Stimulated activated effector memory CD8-positive, alpha-beta T cell treated with anti-CD3 and anti-CD28 coated beads, Interleukin-12 subunit alpha, Interleukin-12 subunit beta, amount 100 ng/mL, for 72 hours (primary cell): ENCODE results near the gene AGAP9.
"Not testable (repeated sequence)": the region's sequence is repeated elsewhere in the genome, so short reads cannot be mapped to it uniquely, and the experiment has no call there.

ENCODE experiments used
- ATAC-seq: fragments of 150-1000 bp; cut with Tn5 transposase; 2 replicates; pipeline ENCODE4 v1.10.0; 2021
- DNase-seq, 2 donors: peaks; one replicate each; pipeline ENCODE4 v3.0.0; 2021 to 2022; ENCODE audit warnings: low spot score in 2 of 2
- H3K27ac Mint-ChIP-seq: one replicate; pipeline ENCODE4 v1.8.0; 2022; ENCODE audit warnings: mild to moderate bottlenecking, mixed read lengths
- H3K36me3 Mint-ChIP-seq: one replicate; pipeline ENCODE4 v1.8.0; 2022; ENCODE audit warnings: mild to moderate bottlenecking, mixed read lengths
- H3K4me1 Mint-ChIP-seq: one replicate; pipeline ENCODE4 v1.8.0; 2022; ENCODE audit warnings: mixed read lengths
- H3K4me3 Mint-ChIP-seq: one replicate; pipeline ENCODE4 v1.8.0; 2022; ENCODE audit warnings: mild to moderate bottlenecking, mixed read lengths
- H3K9me3 Mint-ChIP-seq: one replicate; pipeline ENCODE4 v1.8.0; 2022; ENCODE audit warnings: mixed read lengths

AGAP9 gene

DNA sequence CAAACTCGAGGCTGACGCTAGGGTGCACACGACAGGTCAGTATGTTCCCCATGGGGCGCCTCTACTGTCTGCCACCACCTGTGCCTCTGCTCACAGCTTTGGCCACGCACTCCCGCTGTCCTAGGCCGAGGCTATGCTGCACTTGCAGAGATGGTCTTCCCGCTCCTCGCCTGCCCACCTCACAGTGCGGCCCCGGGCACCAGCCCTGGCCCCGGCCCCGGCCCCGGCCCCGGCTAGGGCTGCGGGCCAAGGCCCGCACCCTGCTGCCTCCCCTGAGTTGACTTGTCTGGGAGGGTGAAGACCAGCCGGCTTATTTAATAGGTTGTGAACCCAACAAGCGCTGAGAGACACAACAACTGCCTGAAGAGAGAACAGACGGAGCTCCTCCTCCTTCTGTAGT is at the start of gene AGAP9:
AGAP9 (minus strand) TSS at position 164 of the 400 bp plus-strand sequence; CDS start at position 52, 112 bp downstream.
- H3K36me3 Mint-ChIP-seq, H3K4me1 Mint-ChIP-seq, H3K27ac Mint-ChIP-seq, ATAC-seq, H3K4me3 Mint-ChIP-seq, DNase-seq, H3K9me3 Mint-ChIP-seq: not testable (repeated sequence)

DNA sequence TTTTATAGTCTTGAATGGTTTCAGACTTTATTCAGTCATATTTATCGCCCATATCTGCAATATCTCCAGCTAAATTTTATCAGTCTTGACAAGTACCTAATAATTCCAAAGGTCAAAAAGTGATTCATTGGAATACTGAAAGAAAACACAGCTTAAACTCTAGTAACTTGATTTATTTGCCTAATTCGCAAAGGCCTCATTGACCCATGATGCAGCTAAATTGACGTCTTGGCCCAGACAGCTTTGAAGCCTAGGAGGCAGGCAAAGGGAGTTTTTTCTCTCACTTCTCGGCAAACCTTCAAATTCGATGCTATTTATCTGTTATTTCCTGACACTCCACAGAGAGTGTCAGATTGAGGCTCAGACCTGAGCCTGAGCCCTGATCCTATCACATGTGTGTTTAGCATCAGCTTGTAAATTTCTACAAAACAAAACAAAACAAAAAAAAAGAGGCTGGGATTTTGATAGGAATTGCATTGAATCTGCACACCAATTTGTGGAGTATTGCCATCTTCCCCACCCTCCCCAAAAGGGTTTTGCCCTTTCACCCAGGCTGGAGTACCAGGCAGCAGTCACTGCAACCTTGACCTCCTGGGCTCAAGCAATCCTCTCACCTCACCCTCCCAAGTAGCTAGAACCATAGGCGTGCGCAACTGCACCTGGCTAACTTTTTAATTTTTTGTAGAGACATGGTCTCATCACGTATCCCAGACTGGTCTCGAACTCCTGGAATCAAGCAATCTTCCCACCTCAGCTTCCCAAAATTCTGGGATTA is 47.9 kb upstream of the AGAP9 start:
- ATAC-seq, DNase-seq, H3K4me3 Mint-ChIP-seq, H3K9me3 Mint-ChIP-seq, H3K27ac Mint-ChIP-seq, H3K36me3 Mint-ChIP-seq, H3K4me1 Mint-ChIP-seq: not testable (repeated sequence)

DNA sequence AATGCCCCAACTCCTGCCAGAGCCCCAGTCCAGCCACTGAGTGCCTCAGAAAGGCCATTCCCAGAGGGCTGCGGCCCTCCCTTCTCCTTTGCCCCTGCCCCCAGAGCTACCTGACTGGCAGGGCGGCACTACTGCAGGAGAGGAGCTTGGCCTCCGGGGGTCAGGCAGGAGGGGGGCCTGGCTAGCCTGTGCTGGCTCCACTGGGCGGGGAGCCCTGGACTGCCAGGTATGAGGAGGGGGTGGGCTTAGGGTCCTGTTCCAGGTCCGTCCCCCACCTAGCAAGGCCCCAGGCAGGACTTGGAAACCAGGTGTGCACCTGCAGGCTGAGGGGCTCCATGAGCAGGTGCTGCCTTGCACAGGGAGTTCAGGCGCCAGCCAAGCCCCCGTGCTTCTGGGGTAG is 43.3 kb upstream of the AGAP9 start:
- DNase-seq, H3K9me3 Mint-ChIP-seq, H3K4me3 Mint-ChIP-seq, H3K27ac Mint-ChIP-seq, H3K4me1 Mint-ChIP-seq, ATAC-seq, H3K36me3 Mint-ChIP-seq: not testable (repeated sequence)

DNA sequence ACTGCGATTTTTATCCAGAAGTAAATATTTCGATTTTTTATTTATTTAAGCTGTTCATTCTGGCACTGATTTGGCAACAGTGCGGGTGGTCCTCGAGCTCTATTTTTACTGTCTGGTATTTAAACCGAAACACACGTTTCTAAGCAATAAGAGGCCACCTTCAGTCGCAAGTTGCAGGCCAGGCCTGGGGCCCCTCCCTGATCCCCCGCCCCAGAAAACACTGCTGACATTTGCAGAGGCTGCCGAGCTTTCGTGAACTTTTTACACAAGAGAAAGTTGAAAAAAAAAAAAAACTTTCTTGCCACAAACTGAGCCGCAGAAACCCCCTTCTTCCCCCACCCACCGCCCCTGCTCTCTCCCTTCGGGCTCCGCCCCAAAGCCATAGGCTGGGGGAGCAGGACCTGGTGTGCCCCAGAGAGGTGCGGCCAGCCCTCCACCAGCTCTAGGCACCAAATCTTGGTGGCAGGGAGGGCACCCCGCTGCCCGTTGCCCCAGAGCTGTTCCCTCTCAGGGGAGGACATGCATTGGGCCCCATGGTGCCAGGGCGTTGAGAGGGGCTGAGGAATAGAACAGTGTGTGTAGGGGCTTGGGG is 42.8 kb upstream of the AGAP9 start:
- H3K9me3 Mint-ChIP-seq, H3K36me3 Mint-ChIP-seq, H3K27ac Mint-ChIP-seq, H3K4me1 Mint-ChIP-seq, DNase-seq, H3K4me3 Mint-ChIP-seq: not testable (repeated sequence)
- peak; percentile 26 for ATAC-seq

DNA sequence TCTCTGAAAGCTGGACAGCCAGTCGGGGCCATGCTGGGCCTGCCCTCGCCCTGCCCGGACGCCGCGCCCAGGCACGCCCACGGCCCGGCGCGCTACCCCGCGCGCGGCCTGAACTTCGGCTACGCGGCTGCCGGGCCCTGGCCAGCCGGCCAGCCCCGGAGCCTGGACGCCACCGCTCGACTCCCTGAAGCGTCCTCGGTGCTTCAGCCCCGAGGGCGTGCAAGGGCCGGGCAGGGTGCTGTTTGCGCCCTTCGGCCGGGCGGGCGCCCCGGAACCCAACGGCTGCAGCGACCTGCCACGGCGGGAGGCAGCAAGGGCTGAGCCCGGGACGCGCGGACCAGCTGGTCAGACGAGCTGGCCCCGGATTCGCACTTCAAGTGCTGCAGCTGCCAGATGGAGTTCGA is 42.1 kb upstream of the AGAP9 start:
- H3K27ac Mint-ChIP-seq, H3K9me3 Mint-ChIP-seq, H3K4me3 Mint-ChIP-seq, DNase-seq, ATAC-seq, H3K36me3 Mint-ChIP-seq, H3K4me1 Mint-ChIP-seq: not testable (repeated sequence)

DNA sequence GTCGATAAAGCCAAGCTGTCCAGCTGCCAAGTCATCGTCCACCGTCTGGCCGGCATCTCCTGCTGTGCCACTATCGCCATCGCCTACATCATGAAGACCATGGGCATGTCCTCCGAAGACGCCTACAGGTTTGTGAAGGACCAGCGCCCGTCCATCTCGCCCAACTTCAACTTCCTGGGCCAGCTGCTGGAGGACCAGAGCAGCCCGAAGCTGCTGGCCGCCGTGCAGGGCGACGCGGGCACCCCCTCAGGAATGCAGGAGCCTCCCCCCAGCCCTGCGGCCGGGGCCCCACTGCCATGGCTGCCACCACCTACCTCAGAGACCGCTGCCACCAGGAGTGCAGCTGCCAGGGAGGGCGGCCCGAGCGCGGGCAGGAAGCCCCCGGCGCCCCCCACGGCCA is 41.5 kb upstream of the AGAP9 start:
- H3K4me3 Mint-ChIP-seq, H3K4me1 Mint-ChIP-seq, H3K9me3 Mint-ChIP-seq, H3K27ac Mint-ChIP-seq, ATAC-seq, DNase-seq, H3K36me3 Mint-ChIP-seq: not testable (repeated sequence)

DNA sequence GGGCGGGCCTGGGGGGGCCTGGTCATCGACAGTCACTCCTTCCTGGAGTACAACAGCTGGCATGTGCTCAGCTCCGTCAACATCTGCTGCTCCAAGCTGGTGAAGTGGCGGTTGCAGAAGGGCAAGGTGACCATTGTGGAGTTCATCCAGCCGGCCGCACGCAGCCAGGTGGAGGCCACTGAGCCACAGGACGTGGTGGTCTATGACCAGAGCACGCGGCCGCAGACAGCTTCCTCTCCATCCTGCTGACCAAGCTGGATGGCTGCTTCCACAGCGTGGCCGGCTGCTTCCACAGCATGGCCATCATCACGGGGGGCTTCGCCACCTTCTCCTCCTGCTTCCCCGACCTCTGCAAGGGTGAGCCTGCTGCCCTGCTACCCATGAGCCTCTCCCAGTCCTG is 40.9 kb upstream of the AGAP9 start:
- H3K36me3 Mint-ChIP-seq, H3K27ac Mint-ChIP-seq: not testable (repeated sequence)

GRCh38 chr10:47560452-47560851 is 37.0 kb upstream of the AGAP9 start:
- not testable (repeated sequence) for H3K36me3 Mint-ChIP-seq, H3K4me3 Mint-ChIP-seq, DNase-seq, H3K4me1 Mint-ChIP-seq, H3K27ac Mint-ChIP-seq, H3K9me3 Mint-ChIP-seq
- peak; percentile 52 for ATAC-seq

More for the DNA sequence above, 40.9 kb upstream of the AGAP9 start:
- not testable (repeated sequence) for H3K4me1 Mint-ChIP-seq, ATAC-seq, H3K9me3 Mint-ChIP-seq, H3K4me3 Mint-ChIP-seq, DNase-seq

DNA sequence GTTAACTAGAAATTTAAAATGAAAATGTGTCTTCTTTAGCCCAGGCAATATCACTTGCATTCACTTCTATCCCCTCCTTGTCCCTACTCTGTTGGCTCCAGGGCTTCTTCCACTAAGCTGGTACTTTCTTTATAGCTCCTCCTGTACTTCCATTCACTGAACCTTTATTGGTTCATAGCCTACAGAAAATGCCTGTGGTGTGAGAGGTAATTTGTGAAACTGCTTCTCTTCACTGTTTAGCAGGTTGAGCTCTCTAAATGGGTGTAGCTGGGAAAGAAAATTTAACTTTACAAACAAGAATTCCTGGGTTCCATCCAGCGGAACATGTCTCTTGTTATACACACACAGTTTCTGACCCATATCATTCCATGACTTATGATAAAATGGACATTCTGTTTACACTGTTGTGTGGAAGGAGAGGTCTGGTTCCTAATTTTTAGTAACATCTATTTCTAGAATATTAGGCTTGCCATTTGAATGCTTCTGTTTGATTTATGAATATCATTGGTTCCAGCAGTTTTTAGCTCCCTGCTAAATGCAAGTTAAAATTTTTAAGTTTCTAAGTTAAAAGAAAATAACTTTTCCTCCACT is 36.4 kb upstream of the AGAP9 start:
- not testable (repeated sequence) for H3K9me3 Mint-ChIP-seq, ATAC-seq, H3K27ac Mint-ChIP-seq, DNase-seq, H3K36me3 Mint-ChIP-seq, H3K4me1 Mint-ChIP-seq, H3K4me3 Mint-ChIP-seq

DNA sequence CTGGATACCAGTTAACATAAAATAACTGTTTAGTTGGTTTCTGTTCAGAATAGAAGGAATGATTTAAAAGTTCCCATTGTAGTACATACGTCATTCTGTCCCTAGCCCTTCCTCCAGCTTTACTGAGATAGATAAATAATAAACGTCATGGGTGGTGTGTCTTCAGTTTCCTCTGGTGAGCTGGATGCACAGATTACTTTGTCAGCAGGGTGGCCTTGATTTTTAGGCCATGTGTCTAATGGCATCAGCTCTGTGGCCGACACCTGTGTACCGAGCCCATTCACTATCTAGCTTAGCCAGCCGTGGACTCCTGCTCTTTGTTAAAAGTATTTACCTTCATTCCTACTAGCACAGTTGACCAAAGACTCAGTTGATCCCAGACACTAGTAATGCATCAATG is 34.7 kb upstream of the AGAP9 start:
- not testable (repeated sequence) for H3K9me3 Mint-ChIP-seq, DNase-seq, ATAC-seq, H3K4me1 Mint-ChIP-seq, H3K36me3 Mint-ChIP-seq
- peak overlapping the region; percentile 12 for H3K4me3 Mint-ChIP-seq
- peak overlapping the region; percentile 86 for H3K27ac Mint-ChIP-seq

- H3K36me3 Mint-ChIP-seq, DNase-seq, H3K4me1 Mint-ChIP-seq, H3K9me3 Mint-ChIP-seq: not testable (repeated sequence)
- Mint-ChIP-seq H3K4me3 (peak overlapping the region; percentile 12), H3K27ac (peak overlapping the region; percentile 86)
- ATAC-seq = peak; percentile 49
Observed at GRCh38 chr10:47557616-47558015, 34.2 kb upstream of the AGAP9 start.

GRCh38 chr10:47555334-47555733 is 31.9 kb upstream of the AGAP9 start:
- not testable (repeated sequence) for H3K27ac Mint-ChIP-seq, H3K4me1 Mint-ChIP-seq, ATAC-seq, H3K36me3 Mint-ChIP-seq, H3K9me3 Mint-ChIP-seq, DNase-seq, H3K4me3 Mint-ChIP-seq

DNA sequence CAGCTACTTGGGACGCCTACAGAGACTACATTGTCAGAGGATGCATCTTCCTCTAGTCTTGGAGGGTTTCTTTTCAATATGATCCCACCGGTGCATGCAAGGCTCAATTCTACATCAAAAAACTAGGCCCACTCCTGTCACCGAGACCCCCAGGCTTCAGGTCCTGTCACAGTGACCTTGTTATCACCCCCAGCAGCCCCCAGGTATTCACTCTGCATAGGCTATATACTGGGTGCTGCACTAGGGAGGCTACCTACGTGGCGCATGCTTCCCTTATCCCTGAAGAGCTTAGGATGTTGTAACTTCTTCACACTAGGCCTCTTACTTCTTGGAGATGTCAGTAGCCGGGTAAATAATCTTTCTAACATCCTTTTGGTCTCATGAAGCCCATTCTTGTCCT is 31.1 kb upstream of the AGAP9 start:
- not testable (repeated sequence) for H3K9me3 Mint-ChIP-seq, ATAC-seq, DNase-seq, H3K4me3 Mint-ChIP-seq, H3K4me1 Mint-ChIP-seq, H3K27ac Mint-ChIP-seq
- peaks cover 12% of the 10 kb centered on the region for H3K36me3 Mint-ChIP-seq

DNA sequence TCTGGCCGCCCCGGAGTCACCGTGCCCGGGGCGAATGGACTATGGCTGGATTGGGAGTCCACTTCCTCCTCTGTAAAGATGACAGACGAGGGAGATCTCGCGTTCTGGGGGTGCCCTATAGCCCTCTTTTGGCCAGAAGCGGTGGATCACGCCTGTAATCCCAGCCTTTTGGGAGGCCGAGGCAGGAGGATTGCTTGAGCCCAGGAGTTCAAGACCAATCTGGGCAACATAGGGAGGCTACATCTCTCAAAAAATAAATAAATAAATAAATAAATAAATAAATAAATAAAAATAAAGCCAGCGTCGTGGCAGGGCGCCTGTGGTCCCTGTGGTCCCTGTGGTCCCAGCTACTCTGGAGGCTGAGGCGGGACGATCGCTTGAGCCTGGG is 30.4 kb upstream of the AGAP9 start:
- Mint-ChIP-seq H3K36me3 (peaks cover 13% of the 10 kb centered on the region), H3K4me3 (peak overlapping the region; percentile 95)
- not testable (repeated sequence) for H3K27ac Mint-ChIP-seq, H3K9me3 Mint-ChIP-seq, DNase-seq, H3K4me1 Mint-ChIP-seq, ATAC-seq

DNA sequence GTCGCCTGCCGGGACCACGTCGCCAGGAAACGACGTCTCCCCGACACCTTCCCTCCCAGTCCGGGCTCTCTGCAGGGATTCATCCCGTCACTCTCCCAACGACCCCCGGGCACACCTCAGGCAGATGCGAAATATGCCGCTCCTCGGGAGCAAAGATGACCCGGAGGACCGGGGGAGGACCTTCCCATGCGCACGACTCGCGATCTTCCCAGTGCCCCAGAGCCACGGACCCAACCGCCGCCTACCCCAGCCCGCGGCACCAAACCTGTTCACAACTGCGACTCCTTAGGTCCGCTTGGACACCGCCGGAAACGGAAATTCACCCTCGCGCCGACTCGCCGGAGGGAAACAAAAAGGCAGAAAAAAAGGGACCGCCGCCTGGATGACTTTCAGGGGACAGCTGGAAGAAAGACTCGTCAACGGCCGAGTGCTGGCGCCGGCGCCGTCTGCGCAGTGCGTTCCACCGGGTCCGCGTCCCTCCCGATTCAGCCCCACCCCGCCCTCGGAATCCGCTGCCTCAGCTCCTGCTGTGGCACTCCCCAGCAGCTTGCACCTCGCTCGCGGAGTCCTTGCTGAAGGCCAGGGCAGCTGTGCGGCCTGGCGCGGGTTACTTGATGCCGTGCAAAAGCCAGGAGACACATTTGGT is 29.9 kb upstream of the AGAP9 start:
- H3K4me3 Mint-ChIP-seq = peak overlapping the region; percentile 95
- H3K27ac Mint-ChIP-seq = peak overlapping the region; percentile 95
- DNase-seq (peak; percentile 34 to 96), ATAC-seq (peak; percentile 87)
- H3K36me3 Mint-ChIP-seq = peaks cover 16% of the 10 kb centered on the region
- not testable (repeated sequence) for H3K4me1 Mint-ChIP-seq, H3K9me3 Mint-ChIP-seq
